Large intestine (tissue), 3 donors: ENCODE measurements around the gene ALMS1. TPM values are rescaled to one million over a fixed set of nuclear protein-coding genes. Genes with fewer than 3 reads are reported as not detected.
"Not testable (repeated sequence)": the region's sequence is repeated elsewhere in the genome, so short reads cannot be mapped to it uniquely, and the experiment has no call there.

Experiments
- DNase-seq, 2 donors: peaks; one replicate each; pipeline versions ENCODE4 v3.0.0 to v3.0.0-alpha.2; 2013
- H3K27ac ChIP-seq: one replicate; pipeline ENCODE4 v1.5.1; 2013; ENCODE audit warnings: low read length
- H3K27me3 ChIP-seq: 2 replicates; pipeline ENCODE4 v1.6.1; 2013; ENCODE audit warnings: low read length; ENCODE audit not compliant: control insufficient read depth, insufficient read depth
- H3K36me3 ChIP-seq: 2 replicates; pipeline ENCODE4 v1.6.1; 2013; ENCODE audit warnings: low read length; ENCODE audit not compliant: control insufficient read depth, insufficient read depth
- H3K4me1 ChIP-seq: one replicate; pipeline ENCODE4 v1.6.1; 2013; ENCODE audit warnings: low read length; ENCODE audit not compliant: control insufficient read depth, insufficient read depth
- H3K4me3 ChIP-seq: one replicate; pipeline ENCODE4 v1.5.1; 2013; ENCODE audit warnings: low read length
- H3K9me3 ChIP-seq: one replicate; pipeline ENCODE4 v1.6.1; 2013; ENCODE audit warnings: mild to moderate bottlenecking, low read depth, low read length, moderate library complexity; ENCODE audit not compliant: control insufficient read depth
- WGBS: methylation state at CpG from one replicate; pipeline ENCODE4 v1.1.5; 2013; ENCODE audit warnings: low lambda C conversion rate; ENCODE audit not compliant: insufficient coverage; 5-methylcytosine and 5-hydroxymethylcytosine counted together
- polyA plus RNA-seq: library from polyadenylated mRNA; unstranded; fragments of 120-200 nt; gene quantifications from one replicate; pipeline ENCODE4 v1.2.1, GENCODE V29; 2013

Gene ALMS1
- polyA plus RNA-seq, 1 donor = 22.5 TPM

- Histone ChIP-seq H3K36me3 (peaks cover 41% of the 10 kb centered on the region), H3K27ac (no peak overlapping the region), H3K27me3 (no peaks in the 10 kb centered on the region), H3K4me3 (no peak overlapping the region), H3K4me1 (no peaks in the 10 kb centered on the region), H3K9me3 (no peaks in the 10 kb centered on the region)
- WGBS = no CpG with 5 or more reads among the region's 3 CpGs
- DNase-seq = no peak
Measured at GRCh38 chr2:73448856-73449255, 63.2 kb downstream of the ALMS1 start.

- no peak for DNase-seq
- H3K27me3 ChIP-seq = no peaks in the 10 kb centered on the region
- H3K9me3 ChIP-seq = no peaks in the 10 kb centered on the region
Measured at GRCh38 chr2:73449404-73449803, 63.8 kb downstream of the ALMS1 start.

GRCh38 chr2:73451263-73451972 lies 65.8 kb downstream of the ALMS1 start:
- WGBS = no CpG with 5 or more reads among the region's 1 CpG
- H3K36me3 ChIP-seq = peaks cover 45% of the 10 kb centered on the region

More at GRCh38 chr2:73449404-73449803, 63.8 kb downstream of the ALMS1 start:
- Histone ChIP-seq H3K36me3 (peaks cover 41% of the 10 kb centered on the region), H3K4me3 (no peak overlapping the region), H3K4me1 (no peaks in the 10 kb centered on the region), H3K27ac (no peak overlapping the region)

GRCh38 chr2:73457982-73458381 lies 72.3 kb downstream of the ALMS1 start:
- Histone ChIP-seq H3K9me3 (peaks cover 4% of the 10 kb centered on the region), H3K4me1 (no peaks in the 10 kb centered on the region), H3K36me3 (peaks cover 10% of the 10 kb centered on the region), H3K27ac (no peak overlapping the region), H3K27me3 (no peaks in the 10 kb centered on the region), H3K4me3 (no peak overlapping the region)
- no peak for DNase-seq
- WGBS = 100% methylated on average over 2 of the region's 3 CpGs

More at GRCh38 chr2:73451263-73451972, 65.8 kb downstream of the ALMS1 start:
- no peak overlapping the region for H3K4me3 ChIP-seq
- H3K27ac ChIP-seq = no peak overlapping the region
- H3K27me3 ChIP-seq = no peaks in the 10 kb centered on the region
- no peaks in the 10 kb centered on the region for H3K4me1 ChIP-seq
- no peak for DNase-seq
- no peaks in the 10 kb centered on the region for H3K9me3 ChIP-seq

- no CpG with 5 or more reads among the region's 1 CpG for WGBS
- H3K4me3 ChIP-seq, H3K4me1 ChIP-seq, DNase-seq, H3K9me3 ChIP-seq, H3K36me3 ChIP-seq, H3K27ac ChIP-seq, H3K27me3 ChIP-seq: not testable (repeated sequence)
Measured at GRCh38 chr2:73462388-73462787, 76.8 kb downstream of the ALMS1 start.

- no peak overlapping the region for H3K27ac ChIP-seq
- no peak for DNase-seq
- no CpG with 5 or more reads among the region's 1 CpG for WGBS
- H3K9me3 ChIP-seq = no peaks in the 10 kb centered on the region
- no peaks in the 10 kb centered on the region for H3K4me1 ChIP-seq
- no peaks in the 10 kb centered on the region for H3K27me3 ChIP-seq
- H3K4me3 ChIP-seq = no peak overlapping the region
- no peaks in the 10 kb centered on the region for H3K36me3 ChIP-seq
Measured at GRCh38 chr2:73468376-73468775, 82.7 kb downstream of the ALMS1 start.

- H3K4me3 ChIP-seq, H3K27me3 ChIP-seq, DNase-seq, H3K36me3 ChIP-seq, H3K4me1 ChIP-seq, H3K27ac ChIP-seq: not testable (repeated sequence)
- WGBS = no CpG with 5 or more reads among the region's 1 CpG
- H3K9me3 ChIP-seq = peaks cover 11% of the 10 kb centered on the region
Measured at GRCh38 chr2:73483874-73484273, 98.2 kb downstream of the ALMS1 start.

GRCh38 chr2:73487112-73487657 lies 101.5 kb downstream of the ALMS1 start:
- H3K27me3 ChIP-seq = no peaks in the 10 kb centered on the region
- no peak overlapping the region for H3K27ac ChIP-seq
- peaks cover 27% of the 10 kb centered on the region for H3K36me3 ChIP-seq
- no CpG with 5 or more reads among the region's 8 CpGs for WGBS
- H3K4me1 ChIP-seq = no peaks in the 10 kb centered on the region
- DNase-seq = no peak
- no peak overlapping the region for H3K4me3 ChIP-seq
- peaks cover 11% of the 10 kb centered on the region for H3K9me3 ChIP-seq

- H3K9me3 ChIP-seq = peaks cover 11% of the 10 kb centered on the region
- no peaks in the 10 kb centered on the region for H3K4me1 ChIP-seq
- no peaks in the 10 kb centered on the region for H3K27me3 ChIP-seq
- WGBS = no CpG with 5 or more reads among the region's 7 CpGs
- H3K27ac ChIP-seq = no peak overlapping the region
- DNase-seq = no peak
- no peak overlapping the region for H3K4me3 ChIP-seq
- peaks cover 27% of the 10 kb centered on the region for H3K36me3 ChIP-seq
Measured at GRCh38 chr2:73488079-73488478, 102.4 kb downstream of the ALMS1 start.

- Histone ChIP-seq H3K9me3 (peaks cover 11% of the 10 kb centered on the region), H3K4me3 (no peak overlapping the region), H3K36me3 (peaks cover 27% of the 10 kb centered on the region), H3K27me3 (no peaks in the 10 kb centered on the region), H3K27ac (no peak overlapping the region), H3K4me1 (no peaks in the 10 kb centered on the region)
- DNase-seq = no peak
Measured at GRCh38 chr2:73489053-73489452, 103.4 kb downstream of the ALMS1 start.

- peaks cover 19% of the 10 kb centered on the region for H3K36me3 ChIP-seq
- H3K27ac ChIP-seq = no peak overlapping the region
- no peak overlapping the region for H3K4me3 ChIP-seq
- WGBS = no CpG with 5 or more reads among the region's 2 CpGs
- no peaks in the 10 kb centered on the region for H3K27me3 ChIP-seq
- DNase-seq = no peak
- no peaks in the 10 kb centered on the region for H3K9me3 ChIP-seq
- no peaks in the 10 kb centered on the region for H3K4me1 ChIP-seq
Measured at GRCh38 chr2:73494031-73494430, 108.4 kb downstream of the ALMS1 start.
